Hepatocyte (in vitro differentiated cells): Measurements from ENCODE around the gene SH3RF3. TPM values are rescaled to one million over a fixed set of nuclear protein-coding genes. Genes with fewer than 3 reads are reported as not detected.

Source experiments
- DNase-seq: peaks from one replicate; pipeline ENCODE4 v3.0.0-alpha.2; 2016; ENCODE audit warnings: low spot score
- H2AFZ ChIP-seq: fragments of 200-600 bp; sonication (generic); 2 replicates; pipeline ENCODE4 v1.6.0; 2016; ENCODE audit warnings: antibody characterized with exemption, mild to moderate bottlenecking
- H3K27ac ChIP-seq: fragments of 200-600 bp; sonication (generic); 2 replicates; pipeline ENCODE4 v1.5.1; 2016; ENCODE audit warnings: mild to moderate bottlenecking
- H3K27me3 ChIP-seq: fragments of 200-600 bp; sonication (generic); 2 replicates; pipeline ENCODE4 v1.6.1; 2016
- H3K36me3 ChIP-seq: fragments of 200-600 bp; sonication (generic); replicated peaks from 2 replicates; pipeline ENCODE4 v1.5.1; 2016; ENCODE audit warnings: low read depth; ENCODE audit not compliant: insufficient read depth
- H3K4me1 ChIP-seq: fragments of 200-600 bp; sonication (generic); 2 replicates; pipeline ENCODE4 v1.5.1; 2016; ENCODE audit warnings: mild to moderate bottlenecking, moderate library complexity; ENCODE audit not compliant: insufficient read depth
- H3K4me2 ChIP-seq: fragments of 200-600 bp; sonication (generic); 2 replicates; pipeline ENCODE4 v1.6.0; 2016
- H3K4me3 ChIP-seq: fragments of 200-600 bp; sonication (generic); 2 replicates; pipeline ENCODE4 v1.5.1; 2016; ENCODE audit warnings: mild to moderate bottlenecking
- H3K79me2 ChIP-seq: fragments of 200-600 bp; sonication (generic); 2 replicates; pipeline ENCODE4 v1.6.0; 2017; ENCODE audit warnings: mild to moderate bottlenecking
- H3K9me2 ChIP-seq: fragments of 200-600 bp; sonication (generic); replicated peaks from 2 replicates; pipeline ENCODE4 v1.6.0; 2017; ENCODE audit warnings: mild to moderate bottlenecking; ENCODE audit not compliant: insufficient read depth
- H3K9me3 ChIP-seq: fragments of 200-600 bp; sonication (generic); 2 replicates; pipeline ENCODE4 v1.5.1; 2016; ENCODE audit warnings: low read depth, mild to moderate bottlenecking
- H4K20me1 ChIP-seq: fragments of 200-600 bp; sonication (generic); 2 replicates; pipeline ENCODE4 v1.6.0; 2016; ENCODE audit warnings: mild to moderate bottlenecking; ENCODE audit not compliant: insufficient read depth, poor library complexity, severe bottlenecking
- CTCF ChIP-seq: fragments of 200-600 bp; sonication (generic); IDR thresholded peaks from 2 replicates; pipeline ENCODE4 v1.5.1; 2016; ENCODE audit warnings: antibody characterized with exemption, mild to moderate bottlenecking; ENCODE audit not compliant: poor library complexity
- EZH2 ChIP-seq: fragments of 200-600 bp; sonication (generic); IDR thresholded peaks from 2 replicates; pipeline ENCODE4 v1.6.1; 2016; ENCODE audit warnings: antibody characterized with exemption, mild to moderate bottlenecking, borderline replicate concordance
- EZH2phosphoT487 ChIP-seq: fragments of 200-600 bp; sonication (generic); IDR thresholded peaks from one replicate; pipeline ENCODE4 v1.6.1; 2018; ENCODE audit warnings: antibody characterized with exemption, mild to moderate bottlenecking, low read depth, moderate library complexity; ENCODE audit not compliant: unreplicated experiment, severe bottlenecking
- WGBS: methylation state at CpG from one replicate; pipeline ENCODE4 v1.1.6; 2016; ENCODE audit warnings: low lambda C conversion rate; ENCODE audit errors: missing lambda C conversion rate; 5-methylcytosine and 5-hydroxymethylcytosine counted together
- polyA plus RNA-seq: library from polyadenylated mRNA; unstranded; fragments of >200 nt; fragmentation: Nextera tagmentation; extraction: Ambion mirVana; gene quantifications from 2 replicates; pipeline ENCODE4 v1.2.1, GENCODE V29; 2016
- total RNA-seq: library from RNA; depleted of rRNA; stranded (reverse); fragments of >200 nt; gene quantifications from 2 replicates; pipeline ENCODE4 v1.2.3, GENCODE V29; 2014

Gene SH3RF3
- total and polyA plus RNA-seq, 2 experiments from 2014 or later = 1.9 to 2.1 TPM

- WGBS = 93% methylated on average over 22 of the region's 22 CpGs
- TF ChIP-seq CTCF = no peak
- no peak for TF ChIP-seq EZH2
- TF ChIP-seq EZH2phosphoT487 = no peak
Observed at GRCh38 chr2:109398366-109399015, 269.5 kb downstream of the SH3RF3 start.

GRCh38 chr2:109399066-109399465 is 270.1 kb downstream of the SH3RF3 start:
- Histone ChIP-seq H3K4me2 (no peak overlapping the region), H3K9me3 (no peaks in the 10 kb centered on the region), H2AFZ (no peak overlapping the region), H3K4me1 (no peaks in the 10 kb centered on the region), H3K27ac (no peak overlapping the region), H3K27me3 (no peaks in the 10 kb centered on the region), H3K79me2 (no peaks in the 10 kb centered on the region), H3K36me3 (no peaks in the 10 kb centered on the region), H3K9me2 (no peaks in the 10 kb centered on the region), H3K4me3 (no peak overlapping the region), H4K20me1 (no peaks in the 10 kb centered on the region)
- TF ChIP-seq EZH2 = no peak
- no peak for TF ChIP-seq CTCF
- no peak for TF ChIP-seq EZH2phosphoT487
- 90% methylated on average over 6 of the region's 6 CpGs for WGBS
- no peak for DNase-seq

More at GRCh38 chr2:109398366-109399015, 269.5 kb downstream of the SH3RF3 start:
- Histone ChIP-seq H3K4me3 (no peak overlapping the region), H3K36me3 (no peaks in the 10 kb centered on the region), H3K79me2 (no peaks in the 10 kb centered on the region), H3K4me1 (no peaks in the 10 kb centered on the region), H3K4me2 (no peak overlapping the region), H3K27ac (no peak overlapping the region), H3K9me3 (no peaks in the 10 kb centered on the region), H2AFZ (no peak overlapping the region), H3K27me3 (no peaks in the 10 kb centered on the region), H4K20me1 (no peaks in the 10 kb centered on the region), H3K9me2 (no peaks in the 10 kb centered on the region)
- DNase-seq = no peak

GRCh38 chr2:109400102-109400501 is 271.1 kb downstream of the SH3RF3 start:
- TF ChIP-seq EZH2 = no peak
- TF ChIP-seq CTCF = no peak
- TF ChIP-seq EZH2phosphoT487 = no peak
- 93% methylated on average over 7 of the region's 7 CpGs for WGBS

More at GRCh38 chr2:109400102-109400501, 271.1 kb downstream of the SH3RF3 start:
- Histone ChIP-seq H3K36me3 (no peaks in the 10 kb centered on the region), H3K27me3 (no peaks in the 10 kb centered on the region), H4K20me1 (no peaks in the 10 kb centered on the region), H3K9me2 (no peaks in the 10 kb centered on the region), H2AFZ (no peak overlapping the region), H3K4me2 (no peak overlapping the region), H3K4me3 (no peak overlapping the region), H3K27ac (no peak overlapping the region), H3K4me1 (no peaks in the 10 kb centered on the region), H3K9me3 (no peaks in the 10 kb centered on the region), H3K79me2 (no peaks in the 10 kb centered on the region)
- no peak for DNase-seq
